Activated gamma-delta T cell treated with anti-CD3 and anti-CD28 coated beads, Interleukin-2, amount 50 U/mL, for 16 hours (primary cell): ENCODE data around the gene RAVER1.

Experiments
- DNase-seq: peaks from one replicate; pipeline ENCODE4 v3.0.0-alpha.2; 2020; ENCODE audit warnings: low read depth

The RAVER1 gene

DNA sequence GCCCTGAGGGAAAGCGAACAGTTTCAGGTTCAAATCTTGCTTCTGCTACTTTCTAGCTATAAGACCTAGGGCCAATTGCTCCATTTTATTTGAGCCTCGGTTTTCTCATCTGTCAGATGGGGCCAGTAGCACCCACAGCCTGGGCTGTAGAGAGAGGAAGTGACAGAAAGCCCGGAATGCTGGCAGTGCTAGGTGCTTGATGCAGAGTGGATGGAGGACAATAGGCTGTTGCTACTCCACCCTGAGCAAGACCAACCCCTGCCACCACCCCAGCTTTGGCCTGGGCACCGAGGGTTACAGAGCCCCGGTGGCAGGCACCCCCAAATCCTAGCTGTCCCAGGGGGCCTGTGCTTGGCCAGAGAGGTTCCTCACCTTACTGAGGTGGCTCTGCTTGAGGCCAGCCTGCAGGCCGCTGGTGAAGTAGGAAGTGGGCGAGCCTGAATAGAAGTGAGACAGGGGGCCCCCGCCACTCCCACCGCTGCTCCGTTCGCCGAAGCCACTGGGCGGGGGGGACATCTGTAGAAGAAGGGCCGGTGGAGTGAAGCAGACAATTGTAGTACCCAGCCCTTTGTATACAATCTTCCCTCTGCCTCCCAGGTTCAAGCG lies 15.4 kb downstream of the RAVER1 start:
- no peak for DNase-seq

DNA sequence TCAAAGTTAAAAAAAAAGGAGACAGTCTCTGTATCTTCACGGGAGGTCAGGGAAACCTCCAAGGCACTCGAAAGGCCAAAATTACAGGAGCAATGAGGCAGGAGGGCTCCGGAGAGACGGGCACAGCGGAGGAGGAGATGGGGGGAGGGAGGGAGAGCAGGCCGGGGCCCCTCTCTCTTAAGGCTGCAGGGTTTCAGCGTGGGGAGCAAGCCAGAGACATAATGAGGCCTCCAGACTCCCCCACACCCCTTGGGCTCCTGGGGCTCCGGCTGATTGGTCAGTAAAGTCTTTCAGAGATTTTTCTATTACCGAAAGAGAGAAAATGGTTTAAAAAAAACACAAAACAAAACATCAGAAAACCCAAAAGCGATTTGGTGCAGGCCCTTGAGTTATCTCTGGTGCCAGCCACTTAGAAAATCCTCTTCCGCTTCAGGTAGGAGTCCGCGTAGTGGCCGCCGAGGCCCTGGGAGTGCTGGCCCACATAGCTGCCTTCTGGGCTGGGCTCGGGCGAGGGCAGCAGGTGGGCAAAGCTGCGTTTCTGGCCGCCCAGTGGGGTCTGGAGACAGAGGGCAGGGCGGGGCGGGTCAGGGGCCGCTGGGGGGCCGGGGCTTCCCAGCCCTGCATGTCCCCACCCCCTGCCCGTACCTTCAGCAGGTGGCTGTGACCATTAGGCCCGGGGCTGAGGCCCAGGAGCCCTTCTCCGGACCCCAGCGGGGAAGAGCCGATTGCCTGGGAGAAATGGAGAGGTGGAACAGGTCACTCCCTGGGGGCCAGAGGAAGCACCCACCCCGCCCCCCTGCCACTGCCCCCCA lies 16.1 kb downstream of the RAVER1 start:
- DNase-seq = no peak

DNA sequence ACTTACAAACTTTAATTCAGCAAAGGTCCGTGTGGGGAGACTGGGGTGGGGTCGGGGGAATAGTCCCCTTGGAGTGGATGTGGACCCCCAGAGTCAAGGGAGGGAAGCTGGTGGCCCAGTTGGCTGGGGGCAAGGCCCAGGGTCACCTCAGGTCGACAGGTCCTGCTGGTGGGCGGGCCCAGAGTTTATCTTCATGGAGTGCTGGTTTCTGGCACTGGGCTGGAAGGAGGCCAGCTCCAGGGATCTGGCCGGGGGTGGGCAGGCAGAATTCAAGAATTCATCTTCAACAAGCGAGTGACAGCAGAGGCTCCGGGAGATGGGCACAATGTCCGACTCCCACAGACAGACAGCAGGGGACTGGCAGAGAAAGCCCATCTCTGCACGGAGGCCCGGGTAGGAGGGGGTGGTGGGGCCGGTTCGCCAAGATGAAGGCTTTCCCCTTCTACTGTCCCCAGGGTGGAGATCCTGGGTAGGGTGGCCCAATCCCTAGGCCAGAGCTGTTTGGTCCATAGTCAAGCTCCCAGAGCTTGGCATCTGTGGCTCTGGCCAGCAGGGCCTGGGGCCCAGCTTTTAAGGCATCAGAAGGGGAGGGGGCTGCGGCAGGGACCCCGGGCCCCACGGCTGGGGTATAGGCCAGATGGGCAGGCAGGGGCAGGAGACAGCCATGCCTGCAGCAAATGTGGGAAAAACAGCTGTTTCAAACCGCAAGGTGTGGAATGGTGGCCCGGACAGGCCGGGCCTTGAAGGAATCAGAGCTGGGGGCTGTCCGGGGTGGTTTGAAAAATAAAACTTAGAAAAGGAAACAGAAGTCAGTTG lies 16.9 kb downstream of the RAVER1 start:
- DNase-seq = no peak

DNA sequence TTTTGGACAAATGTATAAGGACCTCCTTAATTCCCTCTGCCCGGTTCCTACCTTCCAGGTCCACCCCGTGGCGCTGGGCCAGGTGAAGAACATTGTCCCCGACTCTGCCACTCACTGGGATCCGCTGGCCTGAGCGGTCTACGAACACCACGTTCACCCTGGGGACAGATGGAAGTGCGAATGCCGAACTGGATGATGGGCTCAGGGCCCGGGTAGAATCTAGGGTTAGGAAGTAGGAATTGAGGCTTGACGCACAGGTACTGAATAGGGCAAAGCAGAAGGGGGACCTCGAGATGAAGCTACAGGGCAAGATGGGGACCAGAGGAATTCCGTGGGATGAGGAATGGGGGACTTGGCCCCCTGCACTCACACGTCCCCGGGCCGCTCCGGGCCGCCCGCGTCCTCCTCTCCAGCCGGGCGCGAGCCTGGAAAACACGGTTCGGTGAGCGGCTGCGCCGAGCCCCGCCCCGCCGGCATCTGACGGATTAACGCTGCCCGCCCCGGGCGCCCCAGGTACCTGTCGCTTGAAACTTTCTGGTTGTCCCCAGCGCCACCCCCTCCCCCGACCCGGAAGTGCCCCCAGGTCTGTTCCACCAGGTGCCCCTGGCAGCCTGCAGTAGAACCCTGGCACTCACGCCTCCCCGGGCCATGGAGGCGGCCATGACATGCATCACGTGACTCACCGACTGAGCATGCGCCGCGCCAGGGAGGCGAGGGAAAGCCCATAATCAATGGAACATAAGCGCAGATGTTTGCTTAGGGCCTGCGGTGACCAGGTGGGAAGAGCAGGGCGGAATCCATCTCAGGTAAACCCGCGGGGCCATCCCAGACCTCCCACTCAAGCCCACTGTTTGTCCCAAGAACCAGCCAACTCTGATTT lies 17.8 kb downstream of the RAVER1 start, which contains the start of gene FDX2:
Gene FDX2 (minus strand): TSS at position 681 of the 880 bp plus-strand sequence. CDS start 19 bp downstream, at position 662.
- peak; percentile 89 for DNase-seq

DNA sequence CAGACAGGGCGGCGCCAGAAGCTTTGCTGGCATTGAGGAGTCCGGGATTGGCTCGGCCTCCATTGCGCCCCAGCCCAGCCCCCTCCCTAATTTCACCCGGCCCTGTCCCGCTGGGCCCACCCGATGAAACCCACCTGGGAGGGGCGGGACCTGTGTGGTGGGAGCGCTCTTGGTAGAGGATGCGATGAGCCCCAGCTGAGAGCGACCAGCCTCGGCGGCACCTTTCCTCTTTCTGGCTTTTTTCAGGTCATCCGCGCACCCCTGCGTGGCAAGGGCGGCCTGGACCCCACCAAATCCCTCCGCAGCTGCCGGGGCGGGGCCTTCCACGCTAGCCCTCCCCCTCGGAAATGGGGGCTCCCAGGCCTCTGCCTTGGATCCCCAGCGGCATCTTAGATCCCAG lies 23.9 kb downstream of the RAVER1 start, which contains the start of gene ZGLP1:
Gene ZGLP1 (minus strand): TSS at position 393 of the 400 bp plus-strand sequence.
- DNase-seq = no peak

DNA sequence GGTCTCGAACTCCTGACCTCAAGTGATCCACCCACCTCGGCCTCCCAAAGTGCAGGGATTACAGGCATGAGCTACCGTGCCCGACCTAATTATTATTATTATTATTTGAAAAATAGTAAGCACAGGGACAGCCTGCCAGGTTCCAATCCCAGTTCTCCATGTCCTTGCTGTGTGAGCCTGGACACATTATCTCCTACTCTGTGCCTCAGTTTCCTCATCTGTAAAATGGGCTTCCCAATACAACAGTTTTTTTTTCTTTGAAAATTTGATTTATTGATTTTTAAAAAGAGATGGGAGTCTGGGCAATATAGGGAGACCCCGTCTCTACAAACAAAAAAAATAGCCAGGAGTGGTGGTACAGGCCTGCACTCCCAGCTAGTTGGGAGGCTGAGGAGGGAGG lies 27.0 kb downstream of the RAVER1 start:
- DNase-seq = no peak

DNA sequence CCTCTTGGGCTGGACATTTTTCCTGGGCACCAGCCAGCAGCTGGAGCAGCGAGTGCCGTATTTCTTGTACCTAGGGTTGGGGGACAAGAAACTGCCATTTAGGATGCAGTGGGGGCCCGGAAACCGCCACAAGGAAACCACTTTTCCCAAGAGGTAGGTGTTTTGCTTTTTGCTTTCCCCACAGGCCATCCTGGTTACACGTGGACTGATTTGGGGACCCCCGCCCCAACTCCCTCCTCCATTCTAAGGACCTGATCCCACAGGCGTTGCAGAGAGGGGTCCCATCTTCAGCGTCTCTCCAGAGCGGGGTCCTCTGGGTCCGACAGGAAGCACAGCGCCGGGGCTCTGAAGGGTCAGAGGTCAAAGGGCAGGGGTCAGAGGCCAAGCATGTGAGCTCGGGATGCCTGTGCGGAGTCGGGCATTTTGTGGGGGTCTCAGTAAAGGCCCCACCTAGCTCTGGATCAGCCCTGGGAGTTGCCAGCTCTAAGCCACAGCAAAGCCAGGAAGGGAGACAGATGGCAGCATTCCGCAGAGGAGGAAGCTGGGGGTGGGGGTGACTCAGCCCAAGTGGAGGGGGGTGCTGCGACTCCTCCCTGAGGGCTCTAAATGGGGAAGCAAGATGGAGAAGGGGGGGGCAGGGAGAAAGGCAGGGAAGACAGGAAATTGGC lies 28.1 kb downstream of the RAVER1 start:
- DNase-seq = no peak

DNA sequence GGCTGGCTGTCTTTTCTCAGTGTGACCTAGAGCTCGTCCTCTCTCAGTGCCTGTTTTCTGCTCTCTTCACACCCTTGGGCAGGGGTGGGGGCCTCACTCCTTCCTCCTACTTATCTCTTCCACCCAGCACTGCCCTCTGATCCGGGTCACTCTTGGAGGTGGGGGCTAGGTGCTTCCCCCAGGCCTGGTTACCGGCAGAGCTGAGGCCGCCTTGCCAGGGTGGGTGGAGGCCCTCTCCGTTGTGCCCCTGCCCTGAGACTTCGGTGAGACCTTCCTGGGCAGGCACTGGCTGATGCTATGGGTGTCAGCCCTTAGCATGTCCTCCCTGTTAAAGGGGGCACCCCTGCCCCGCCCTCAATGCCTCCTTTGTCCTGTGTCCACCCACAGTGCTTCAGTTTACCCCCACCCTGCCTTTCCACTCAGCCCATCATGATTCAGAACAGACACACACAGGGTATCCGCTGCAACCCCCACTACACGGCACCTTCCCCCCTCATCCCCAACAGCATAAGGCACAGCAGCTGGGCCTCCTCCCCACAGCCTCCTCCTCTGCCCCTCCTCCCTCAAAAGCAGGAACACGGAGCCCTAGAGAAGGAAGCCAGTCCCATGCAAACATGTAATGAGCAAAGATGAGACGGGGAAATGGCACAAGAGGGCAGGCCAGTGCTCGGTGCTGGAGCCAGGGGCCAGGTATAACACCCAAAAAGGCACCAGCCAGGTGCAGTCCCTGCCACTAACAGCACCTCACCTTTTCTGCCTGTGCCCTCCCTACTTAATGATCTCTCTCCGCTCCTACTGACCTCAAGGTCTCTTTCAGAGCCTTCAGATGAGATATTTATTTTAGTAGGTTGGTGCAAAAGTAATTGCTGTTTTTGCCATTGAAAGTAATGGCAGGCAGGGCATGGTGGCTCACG lies 33.5 kb downstream of the RAVER1 start:
- no peak for DNase-seq

DNA sequence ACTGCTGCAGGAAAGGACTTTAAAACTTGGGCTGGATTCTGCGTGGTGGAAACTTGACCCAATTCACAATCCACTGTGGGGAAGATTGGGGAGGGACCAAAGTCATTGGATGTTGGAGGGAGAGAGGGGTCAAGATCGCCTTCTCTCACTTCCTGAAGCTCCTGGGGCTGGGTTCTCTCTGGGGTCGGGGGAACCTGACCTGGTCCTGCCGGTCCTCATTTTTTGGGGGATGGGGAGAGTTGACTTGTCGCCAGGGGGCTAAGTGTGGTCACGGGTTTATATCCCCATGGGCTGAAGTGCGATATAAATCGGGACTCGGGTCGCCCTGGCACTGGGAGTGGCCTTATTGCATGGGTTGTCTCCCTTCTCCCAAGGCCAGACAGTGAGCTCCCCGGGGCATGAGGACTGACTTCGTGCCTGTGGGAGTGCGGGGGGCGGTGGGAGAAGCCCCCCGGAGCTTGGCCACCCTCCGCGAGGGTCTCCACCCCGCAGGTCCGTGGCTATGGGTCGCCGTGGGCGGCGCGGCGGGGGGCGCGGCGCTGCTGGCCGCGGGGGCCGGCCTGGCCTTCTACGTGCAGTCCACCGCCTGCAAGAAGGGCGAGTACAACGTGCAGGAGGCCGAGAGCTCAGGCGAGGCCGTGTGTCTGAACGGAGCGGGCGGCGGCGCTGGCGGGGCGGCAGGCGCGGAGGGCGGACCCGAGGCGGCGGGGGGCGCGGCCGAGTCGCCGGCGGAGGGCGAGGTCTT lies 37.3 kb downstream of the RAVER1 start:
- DNase-seq = no peak

DNA sequence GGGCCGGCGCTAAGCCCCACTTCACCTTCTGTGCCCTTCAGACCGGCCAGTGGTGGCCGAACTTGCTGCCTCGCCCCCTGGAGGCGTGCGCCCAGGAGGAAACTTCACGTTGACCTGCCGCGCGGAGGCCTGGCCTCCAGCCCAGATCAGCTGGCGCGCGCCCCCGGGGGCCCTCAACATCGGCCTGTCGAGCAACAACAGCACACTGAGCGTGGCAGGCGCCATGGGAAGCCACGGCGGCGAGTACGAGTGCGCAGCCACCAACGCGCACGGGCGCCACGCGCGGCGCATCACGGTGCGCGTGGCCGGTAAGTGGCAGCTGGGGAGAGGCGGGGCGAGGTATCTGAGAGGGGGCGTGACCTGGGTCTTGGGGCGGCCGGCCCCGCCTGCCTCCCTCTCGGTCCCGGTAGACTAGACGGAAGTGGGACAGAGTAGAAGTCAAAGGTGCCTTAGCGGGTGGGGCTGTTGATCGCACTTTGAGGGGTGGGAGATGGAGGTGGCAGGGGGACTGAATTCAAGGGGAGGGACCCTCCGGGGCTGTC lies 38.0 kb downstream of the RAVER1 start:
- no peak for DNase-seq

DNA sequence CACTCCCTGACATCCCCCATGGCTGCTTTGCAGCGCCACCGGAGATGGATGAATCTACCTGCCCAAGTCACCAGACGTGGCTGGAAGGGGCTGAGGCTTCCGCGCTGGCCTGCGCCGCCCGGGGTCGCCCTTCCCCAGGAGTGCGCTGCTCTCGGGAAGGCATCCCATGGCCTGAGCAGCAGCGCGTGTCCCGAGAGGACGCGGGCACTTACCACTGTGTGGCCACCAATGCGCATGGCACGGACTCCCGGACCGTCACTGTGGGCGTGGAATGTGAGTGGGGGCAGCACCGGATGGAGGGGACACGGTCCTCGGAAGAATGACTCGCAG lies 39.0 kb downstream of the RAVER1 start:
- no peak for DNase-seq

DNA sequence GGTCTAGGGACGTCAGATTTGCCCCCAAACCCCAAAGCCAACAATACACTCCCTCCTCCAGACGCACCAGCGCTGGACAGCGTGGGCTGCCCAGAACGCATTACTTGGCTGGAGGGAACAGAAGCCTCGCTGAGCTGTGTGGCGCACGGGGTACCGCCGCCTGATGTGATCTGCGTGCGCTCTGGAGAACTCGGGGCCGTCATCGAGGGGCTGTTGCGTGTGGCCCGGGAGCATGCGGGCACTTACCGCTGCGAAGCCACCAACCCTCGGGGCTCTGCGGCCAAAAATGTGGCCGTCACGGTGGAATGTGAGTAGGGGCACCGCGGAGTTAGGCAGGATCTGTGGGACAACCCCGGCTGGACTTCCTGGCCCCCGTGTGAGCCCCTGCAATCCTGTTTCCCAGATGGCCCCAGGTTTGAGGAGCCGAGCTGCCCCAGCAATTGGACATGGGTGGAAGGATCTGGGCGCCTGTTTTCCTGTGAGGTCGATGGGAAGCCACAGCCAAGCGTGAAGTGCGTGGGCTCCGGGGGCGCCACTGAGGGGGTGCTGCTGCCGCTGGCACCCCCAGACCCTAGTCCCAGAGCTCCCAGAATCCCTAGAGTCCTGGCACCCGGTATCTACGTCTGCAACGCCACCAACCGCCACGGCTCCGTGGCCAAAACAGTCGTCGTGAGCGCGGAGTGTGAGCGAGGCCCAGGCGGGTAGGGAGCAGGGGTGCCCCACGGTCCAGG lies 39.5 kb downstream of the RAVER1 start:
- no peak for DNase-seq

DNA sequence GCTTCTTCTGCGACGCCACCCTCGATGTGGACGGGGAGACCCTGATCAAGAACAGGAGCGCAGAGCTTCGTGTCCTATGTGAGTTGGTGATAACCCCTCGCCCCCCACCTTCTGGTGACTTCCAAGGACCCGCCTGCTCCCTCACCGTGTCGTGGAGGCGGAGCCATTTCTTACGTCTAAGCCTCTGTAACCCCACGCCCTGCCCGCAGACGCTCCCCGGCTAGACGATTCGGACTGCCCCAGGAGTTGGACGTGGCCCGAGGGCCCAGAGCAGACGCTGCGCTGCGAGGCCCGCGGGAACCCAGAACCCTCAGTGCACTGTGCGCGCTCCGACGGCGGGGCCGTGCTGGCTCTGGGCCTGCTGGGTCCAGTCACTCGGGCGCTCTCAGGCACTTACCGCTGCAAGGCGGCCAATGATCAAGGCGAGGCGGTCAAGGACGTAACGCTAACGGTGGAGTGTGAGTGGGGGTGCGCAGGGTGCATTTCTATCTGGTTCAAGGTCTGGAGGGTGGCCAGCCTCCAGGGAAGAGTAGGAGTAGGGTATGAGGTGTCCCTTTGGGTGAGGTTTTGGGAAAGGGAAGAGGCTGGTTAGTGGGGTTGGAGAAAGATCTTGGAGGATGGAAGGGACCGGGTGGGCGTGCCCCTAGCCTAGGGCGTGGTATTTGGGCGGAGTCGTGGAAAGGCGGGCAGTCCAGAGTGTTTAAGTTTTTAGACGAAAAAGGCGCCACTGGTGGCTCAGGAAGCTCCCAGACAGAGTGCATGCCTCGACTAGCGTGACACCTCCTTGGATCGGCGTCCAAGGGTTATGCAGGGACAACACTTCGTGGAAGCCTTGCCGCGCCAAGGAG lies 40.3 kb downstream of the RAVER1 start:
- no peak for DNase-seq

DNA sequence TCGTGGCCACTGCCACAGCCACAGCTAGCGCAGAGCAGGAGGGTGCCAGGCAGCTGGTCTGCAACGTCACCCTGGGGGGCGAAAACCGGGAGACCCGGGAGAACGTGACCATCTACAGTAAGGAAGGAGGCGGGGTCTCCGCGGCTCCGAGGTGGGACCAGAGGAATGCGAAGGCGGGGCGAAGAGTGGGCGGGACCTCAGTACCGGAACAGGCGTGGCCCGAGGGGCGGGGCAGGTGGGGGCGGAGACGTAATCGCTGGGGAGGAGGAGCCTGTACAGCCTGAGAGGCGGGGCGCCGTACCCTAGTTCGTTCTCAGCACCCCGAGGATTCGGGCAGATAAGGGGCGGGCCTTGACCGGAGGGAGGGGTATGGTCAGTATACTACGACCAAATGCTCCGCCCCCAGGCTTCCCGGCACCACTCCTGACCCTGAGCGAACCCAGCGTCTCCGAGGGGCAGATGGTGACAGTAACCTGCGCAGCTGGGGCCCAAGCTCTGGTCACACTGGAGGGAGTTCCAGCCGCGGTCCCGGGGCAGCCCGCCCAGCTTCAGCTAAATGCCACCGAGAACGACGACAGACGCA lies 41.0 kb downstream of the RAVER1 start:
- DNase-seq = peak; percentile 50

DNA sequence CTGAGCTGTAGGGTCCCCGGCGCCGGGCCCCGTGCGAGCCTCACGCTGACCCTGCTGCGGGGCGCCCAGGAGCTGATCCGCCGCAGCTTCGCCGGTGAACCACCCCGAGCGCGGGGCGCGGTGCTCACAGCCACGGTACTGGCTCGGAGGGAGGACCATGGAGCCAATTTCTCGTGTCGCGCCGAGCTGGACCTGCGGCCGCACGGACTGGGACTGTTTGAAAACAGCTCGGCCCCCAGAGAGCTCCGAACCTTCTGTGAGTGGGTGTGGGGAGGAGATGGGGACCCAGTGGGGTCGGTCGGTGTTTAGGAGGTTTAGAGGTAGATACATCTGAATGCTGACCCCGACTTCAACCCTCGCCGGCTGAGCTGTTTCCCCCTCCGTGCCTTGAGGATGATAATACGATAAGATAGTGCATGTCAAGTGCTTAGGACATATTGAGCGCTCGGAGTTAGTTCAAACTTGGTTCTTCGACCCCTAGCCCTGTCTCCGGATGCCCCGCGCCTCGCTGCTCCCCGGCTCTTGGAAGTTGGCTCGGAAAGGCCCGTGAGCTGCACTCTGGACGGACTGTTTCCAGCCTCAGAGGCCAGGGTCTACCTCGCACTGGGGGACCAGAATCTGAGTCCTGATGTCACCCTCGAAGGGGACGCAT lies 41.6 kb downstream of the RAVER1 start:
- no peak for DNase-seq

DNA sequence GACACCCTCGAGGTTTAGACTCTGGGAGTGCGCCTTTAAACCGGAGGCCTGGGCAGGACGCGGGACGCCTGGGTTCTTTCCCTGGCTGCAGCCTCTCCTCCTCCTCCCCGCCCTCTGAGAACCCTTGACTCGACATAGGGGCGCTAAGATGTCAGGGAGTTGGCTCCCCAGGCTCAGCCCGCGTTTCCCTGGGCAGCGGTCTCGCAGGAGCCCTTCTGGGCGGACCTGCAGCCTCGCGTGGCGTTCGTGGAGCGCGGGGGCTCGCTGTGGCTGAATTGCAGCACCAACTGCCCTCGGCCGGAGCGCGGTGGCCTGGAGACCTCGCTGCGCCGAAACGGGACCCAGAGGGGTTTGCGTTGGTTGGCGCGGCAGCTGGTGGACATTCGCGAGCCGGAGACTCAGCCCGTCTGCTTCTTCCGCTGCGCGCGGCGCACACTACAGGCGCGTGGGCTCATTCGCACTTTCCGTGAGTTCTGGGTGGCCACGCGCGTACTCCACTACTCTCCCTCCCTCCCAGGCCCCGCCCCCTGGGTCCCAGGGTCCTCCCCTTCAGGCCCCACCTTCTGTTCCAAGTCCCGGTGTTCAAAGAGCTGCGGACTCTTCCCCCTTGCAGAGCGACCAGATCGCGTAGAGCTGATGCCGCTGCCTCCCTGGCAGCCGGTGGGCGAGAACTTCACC lies 42.3 kb downstream of the RAVER1 start:
- no peak for DNase-seq
